ENCODE measurements around the gene DYNLL2. TPM values are rescaled to one million over a fixed set of nuclear protein-coding genes. Genes with fewer than 3 reads are reported as not detected.

DYNLL2 gene
- total RNA-seq, 1 donor from 2014 or later: 29.4 TPM

DNA sequence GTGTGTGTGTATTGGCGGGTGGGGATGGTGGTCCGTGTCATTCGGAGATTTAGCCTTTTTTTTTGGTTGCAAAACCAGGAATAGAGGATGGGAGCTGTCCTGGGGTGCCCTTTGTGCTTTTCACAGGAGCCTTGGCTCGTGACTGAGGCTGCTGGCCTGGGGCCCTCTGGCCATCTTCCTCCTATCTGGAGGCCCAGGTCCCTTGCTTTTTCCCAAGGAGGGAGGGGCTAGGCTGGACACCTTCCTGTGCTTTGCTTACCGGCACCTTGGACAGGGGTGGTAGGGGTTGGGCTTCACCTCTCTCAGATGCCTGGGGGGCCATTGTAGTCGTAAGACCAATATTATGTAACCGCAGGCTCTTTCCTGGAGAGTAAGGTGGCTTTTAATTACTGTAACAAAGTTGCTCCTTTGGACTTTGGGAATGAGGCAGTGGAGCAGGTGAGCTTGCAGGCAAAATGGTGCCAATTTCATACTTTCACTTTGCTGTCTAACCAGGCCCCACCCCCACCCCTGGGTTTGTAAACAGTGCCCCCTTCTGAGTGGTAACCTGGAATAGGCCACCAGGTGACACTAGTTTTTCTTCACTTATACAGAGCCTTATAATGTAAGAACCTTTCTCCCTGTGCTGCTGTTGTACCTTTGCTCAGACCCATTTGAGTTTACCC is 1.2 kb downstream of the DYNLL2 start:
- peaks cover 23% of the 10 kb centered on the region for H3K4me1 Mint-ChIP-seq (ENCODE audit: low read depth, unreplicated experiment)
- Histone ChIP-seq H3K4me2 (ENCODE audit: low read length) (peak overlapping the region; percentile 97), H3K79me2 (ENCODE audit: insufficient read depth, low read length) (peaks cover 61% of the 10 kb centered on the region), H3K27ac (ENCODE audit: low read depth, low read length) (peak overlapping the region; percentile 68), H2AFZ (ENCODE audit: low read depth, low read length) (peak overlapping the region; percentile 69), H3K27me3 (ENCODE audit: insufficient read depth, low read length) (no peaks in the 10 kb centered on the region), H3K9ac (ENCODE audit: low read length) (peak overlapping the region; percentile 89), H3K4me1 (ENCODE audit: insufficient read depth, low read length) (peaks cover 13% of the 10 kb centered on the region), H3K9me3 (ENCODE audit: insufficient read depth, low read depth, low read length) (no peaks in the 10 kb centered on the region), H3K4me3 (ENCODE audit: insufficient read depth, low read depth, low read length) (peak overlapping the region; percentile 89), H3K36me3 (ENCODE audit: insufficient read depth, low read length) (peaks cover 8% of the 10 kb centered on the region), H4K20me1 (ENCODE audit: insufficient read depth, low read length) (peaks cover 60% of the 10 kb centered on the region)
- peak overlapping the region; percentile 44 for H3K27ac Mint-ChIP-seq (ENCODE audit: unreplicated experiment)
- H3K36me3 Mint-ChIP-seq (ENCODE audit: low read depth, unreplicated experiment): peaks cover 12% of the 10 kb centered on the region
- H3K4me3 Mint-ChIP-seq (ENCODE audit: unreplicated experiment): peak overlapping the region; percentile 94
- peaks cover 5% of the 10 kb centered on the region for H3K27me3 Mint-ChIP-seq (ENCODE audit: low read depth, unreplicated experiment)
- no peaks in the 10 kb centered on the region for H3K9me3 Mint-ChIP-seq (ENCODE audit: unreplicated experiment)
- DNase-seq (ENCODE audit: low read depth) (no peak), FAIRE-seq (no peak)
- TF ChIP-seq EZH2 (IDR thresholded peaks at IDR 0.05; ENCODE audit: insufficient read depth, low read length): no peak
- TF ChIP-seq, protein P1, sequence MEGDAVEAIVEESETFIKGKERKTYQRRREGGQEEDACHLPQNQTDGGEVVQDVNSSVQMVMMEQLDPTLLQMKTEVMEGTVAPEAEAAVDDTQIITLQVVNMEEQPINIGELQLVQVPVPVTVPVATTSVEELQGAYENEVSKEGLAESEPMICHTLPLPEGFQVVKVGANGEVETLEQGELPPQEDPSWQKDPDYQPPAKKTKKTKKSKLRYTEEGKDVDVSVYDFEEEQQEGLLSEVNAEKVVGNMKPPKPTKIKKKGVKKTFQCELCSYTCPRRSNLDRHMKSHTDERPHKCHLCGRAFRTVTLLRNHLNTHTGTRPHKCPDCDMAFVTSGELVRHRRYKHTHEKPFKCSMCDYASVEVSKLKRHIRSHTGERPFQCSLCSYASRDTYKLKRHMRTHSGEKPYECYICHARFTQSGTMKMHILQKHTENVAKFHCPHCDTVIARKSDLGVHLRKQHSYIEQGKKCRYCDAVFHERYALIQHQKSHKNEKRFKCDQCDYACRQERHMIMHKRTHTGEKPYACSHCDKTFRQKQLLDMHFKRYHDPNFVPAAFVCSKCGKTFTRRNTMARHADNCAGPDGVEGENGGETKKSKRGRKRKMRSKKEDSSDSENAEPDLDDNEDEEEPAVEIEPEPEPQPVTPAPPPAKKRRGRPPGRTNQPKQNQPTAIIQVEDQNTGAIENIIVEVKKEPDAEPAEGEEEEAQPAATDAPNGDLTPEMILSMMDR (IDR thresholded peaks at IDR 0.05; ENCODE audit: insufficient read depth, low read depth, low read length): no peak

DNA sequence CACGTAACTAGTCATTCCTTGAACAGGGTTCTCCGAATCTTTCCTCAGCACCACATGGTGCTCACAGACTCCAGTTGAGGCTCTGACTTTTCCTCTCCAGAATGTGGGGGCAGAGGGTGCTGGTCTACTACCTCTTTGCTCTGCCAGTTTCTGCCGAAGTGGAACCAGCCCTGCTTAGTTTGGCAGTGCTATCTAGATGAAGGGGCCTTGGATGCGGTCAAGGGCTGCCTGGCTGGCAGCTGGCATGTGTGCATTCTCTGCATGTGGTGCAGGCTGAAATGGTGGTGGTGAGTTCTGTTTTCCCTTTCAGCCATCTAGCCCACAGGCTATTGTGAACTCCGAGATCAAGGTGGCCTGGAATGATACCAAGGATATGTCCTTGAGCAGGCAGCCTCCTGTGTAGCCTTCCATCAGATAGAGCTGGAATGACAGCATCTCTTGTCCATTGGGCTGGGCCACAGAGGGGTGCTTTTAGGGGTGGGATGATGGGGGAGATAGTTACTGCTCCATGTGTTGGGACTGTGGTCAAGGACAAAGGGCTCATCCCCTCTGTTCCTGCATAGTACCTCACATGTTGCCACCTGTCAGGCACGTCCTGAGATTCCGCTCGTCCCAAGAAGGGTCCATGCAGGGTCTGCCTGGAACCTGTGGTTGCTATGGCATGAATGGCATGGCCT is 2.0 kb downstream of the DYNLL2 start:
- Histone ChIP-seq H3K36me3 (ENCODE audit: insufficient read depth, low read length) (peaks cover 8% of the 10 kb centered on the region), H3K9ac (ENCODE audit: low read length) (peak overlapping the region; percentile 89), H3K4me1 (ENCODE audit: insufficient read depth, low read length) (peaks cover 14% of the 10 kb centered on the region), H3K9me3 (ENCODE audit: insufficient read depth, low read depth, low read length) (no peaks in the 10 kb centered on the region), H3K4me3 (ENCODE audit: insufficient read depth, low read depth, low read length) (peak overlapping the region; percentile 89), H3K4me2 (ENCODE audit: low read length) (peak overlapping the region; percentile 97), H3K79me2 (ENCODE audit: insufficient read depth, low read length) (peaks cover 67% of the 10 kb centered on the region), H2AFZ (ENCODE audit: low read depth, low read length) (no peak overlapping the region), H4K20me1 (ENCODE audit: insufficient read depth, low read length) (peaks cover 67% of the 10 kb centered on the region), H3K27me3 (ENCODE audit: insufficient read depth, low read length) (no peaks in the 10 kb centered on the region), H3K27ac (ENCODE audit: low read depth, low read length) (no peak overlapping the region)
- no peaks in the 10 kb centered on the region for H3K9me3 Mint-ChIP-seq (ENCODE audit: unreplicated experiment)
- no peak for TF ChIP-seq EZH2 (IDR thresholded peaks at IDR 0.05; ENCODE audit: insufficient read depth, low read length)
- TF ChIP-seq, protein P1 (IDR thresholded peaks at IDR 0.05; ENCODE audit: insufficient read depth, low read depth, low read length): no peak
- DNase-seq (ENCODE audit: low read depth) (no peak), FAIRE-seq (no peak)
- peaks cover 23% of the 10 kb centered on the region for H3K4me1 Mint-ChIP-seq (ENCODE audit: low read depth, unreplicated experiment)
- no peak overlapping the region for H3K27ac Mint-ChIP-seq (ENCODE audit: unreplicated experiment)
- H3K4me3 Mint-ChIP-seq (ENCODE audit: unreplicated experiment): peak overlapping the region; percentile 94
- peaks cover 15% of the 10 kb centered on the region for H3K36me3 Mint-ChIP-seq (ENCODE audit: low read depth, unreplicated experiment)
- no peaks in the 10 kb centered on the region for H3K27me3 Mint-ChIP-seq (ENCODE audit: low read depth, unreplicated experiment)

DNA sequence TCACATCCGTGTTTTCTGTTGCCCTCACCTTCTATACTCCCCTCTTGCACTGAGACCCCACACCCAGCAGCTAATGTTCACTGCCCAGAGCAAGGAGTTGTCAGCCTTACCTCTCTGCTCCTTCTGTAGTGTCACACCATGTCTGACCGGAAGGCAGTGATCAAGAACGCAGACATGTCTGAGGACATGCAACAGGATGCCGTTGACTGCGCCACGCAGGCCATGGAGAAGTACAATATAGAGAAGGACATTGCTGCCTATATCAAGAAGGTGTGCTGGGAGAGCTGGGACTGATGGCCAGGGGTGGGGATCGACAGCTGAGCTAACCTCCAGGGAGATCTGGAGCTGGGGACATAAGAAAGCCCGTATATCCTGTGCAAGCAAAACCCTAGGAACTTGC is 3.7 kb downstream of the DYNLL2 start:
- no peak overlapping the region for H3K27ac ChIP-seq (ENCODE audit: low read depth, low read length)
- peaks cover 84% of the 10 kb centered on the region for H4K20me1 ChIP-seq (ENCODE audit: insufficient read depth, low read length)
- DNase-seq (ENCODE audit: low read depth) (no peak), FAIRE-seq (no peak)
- no peak for TF ChIP-seq EZH2 (IDR thresholded peaks at IDR 0.05; ENCODE audit: insufficient read depth, low read length)
- TF ChIP-seq, protein P1 (IDR thresholded peaks at IDR 0.05; ENCODE audit: insufficient read depth, low read depth, low read length): no peak
- H3K36me3 ChIP-seq (ENCODE audit: insufficient read depth, low read length): peaks cover 16% of the 10 kb centered on the region
- H3K79me2 ChIP-seq (ENCODE audit: insufficient read depth, low read length): peaks cover 74% of the 10 kb centered on the region
- no peaks in the 10 kb centered on the region for H3K27me3 Mint-ChIP-seq (ENCODE audit: low read depth, unreplicated experiment)
- H3K9ac ChIP-seq (ENCODE audit: low read length): no peak overlapping the region
- no peaks in the 10 kb centered on the region for H3K27me3 ChIP-seq (ENCODE audit: insufficient read depth, low read length)
- H3K4me1 Mint-ChIP-seq (ENCODE audit: low read depth, unreplicated experiment): peaks cover 27% of the 10 kb centered on the region
- peaks cover 21% of the 10 kb centered on the region for H3K36me3 Mint-ChIP-seq (ENCODE audit: low read depth, unreplicated experiment)
- H2AFZ ChIP-seq (ENCODE audit: low read depth, low read length): no peak overlapping the region
- H3K4me3 ChIP-seq (ENCODE audit: insufficient read depth, low read depth, low read length): no peak overlapping the region
- no peak overlapping the region for H3K4me2 ChIP-seq (ENCODE audit: low read length)
- H3K4me3 Mint-ChIP-seq (ENCODE audit: unreplicated experiment): no peak overlapping the region
- H3K9me3 Mint-ChIP-seq (ENCODE audit: unreplicated experiment): no peaks in the 10 kb centered on the region
- no peaks in the 10 kb centered on the region for H3K9me3 ChIP-seq (ENCODE audit: insufficient read depth, low read depth, low read length)
- H3K27ac Mint-ChIP-seq (ENCODE audit: unreplicated experiment): no peak overlapping the region
- H3K4me1 ChIP-seq (ENCODE audit: insufficient read depth, low read length): peaks cover 17% of the 10 kb centered on the region

Measured in astrocyte (in vitro differentiated cells and primary cell).